Activated CD4-positive, alpha-beta T cell treated with anti-CD3 and anti-CD28 coated beads, Interleukin-2, amount 50 U/mL, for 16 hours (primary cell): Measurements from ENCODE around the gene CHRM1.

Source experiments
- DNase-seq: peaks from one replicate; pipeline ENCODE4 v3.0.0-alpha.2; 2020

Gene CHRM1

DNA sequence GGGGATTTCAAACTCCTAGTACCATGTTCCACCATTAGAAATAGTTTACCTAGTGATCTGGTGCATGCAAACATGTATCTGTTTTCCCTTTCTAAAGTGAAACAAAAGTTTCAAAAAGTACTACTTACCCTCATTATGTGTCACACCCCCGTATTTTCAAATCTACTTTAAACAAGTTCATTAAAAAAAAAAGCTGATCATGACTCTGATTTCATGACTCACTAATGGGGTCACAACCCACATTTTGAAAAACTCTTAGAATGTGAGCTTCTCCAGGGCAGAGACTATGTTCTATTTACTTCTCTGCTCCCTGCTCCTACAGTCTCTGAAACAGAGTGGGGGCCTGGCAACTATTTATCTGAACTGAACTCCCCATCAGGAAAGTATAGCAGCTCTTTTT is 18.2 kb downstream of the CHRM1 start:
- no peak for DNase-seq

DNA sequence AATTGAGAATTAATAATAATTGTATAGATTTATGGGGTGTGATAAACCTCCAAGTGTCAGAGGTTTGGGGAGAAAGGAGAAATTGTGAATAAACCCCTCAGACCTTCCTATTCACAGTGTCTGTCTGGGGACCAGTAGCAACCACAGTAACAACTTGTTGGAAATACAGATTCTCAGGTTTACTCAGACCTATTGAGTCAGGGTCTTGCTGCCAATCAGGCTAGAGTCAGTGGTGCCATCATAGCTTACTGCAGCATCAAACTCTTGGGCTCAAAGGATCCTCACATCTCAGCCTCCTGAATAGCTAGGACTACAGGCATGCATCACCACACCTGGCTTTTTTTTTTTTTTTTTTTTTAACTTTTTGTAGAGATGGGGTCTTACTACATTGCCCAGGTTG is 23.1 kb downstream of the CHRM1 start:
- DNase-seq = no peak

DNA sequence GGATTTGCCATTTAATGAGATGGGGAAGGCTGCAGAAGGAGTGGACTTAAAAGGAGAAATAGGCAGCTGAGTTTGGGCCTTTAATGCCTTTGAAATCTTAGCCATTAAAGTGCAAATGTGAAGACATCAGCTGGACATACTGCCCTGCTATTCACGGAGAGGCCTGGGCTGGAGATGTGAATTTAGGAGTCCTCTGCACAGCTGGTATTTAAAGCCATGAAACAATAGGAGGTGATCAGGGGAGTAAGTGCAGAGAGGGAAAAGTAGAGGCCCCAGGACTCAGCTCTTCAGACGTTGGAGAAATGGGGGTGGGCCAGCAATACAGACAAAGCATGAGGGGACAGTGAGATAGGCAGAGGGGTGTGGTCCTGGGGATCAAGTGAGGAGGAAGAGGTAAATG is 23.9 kb downstream of the CHRM1 start:
- DNase-seq = no peak

DNA sequence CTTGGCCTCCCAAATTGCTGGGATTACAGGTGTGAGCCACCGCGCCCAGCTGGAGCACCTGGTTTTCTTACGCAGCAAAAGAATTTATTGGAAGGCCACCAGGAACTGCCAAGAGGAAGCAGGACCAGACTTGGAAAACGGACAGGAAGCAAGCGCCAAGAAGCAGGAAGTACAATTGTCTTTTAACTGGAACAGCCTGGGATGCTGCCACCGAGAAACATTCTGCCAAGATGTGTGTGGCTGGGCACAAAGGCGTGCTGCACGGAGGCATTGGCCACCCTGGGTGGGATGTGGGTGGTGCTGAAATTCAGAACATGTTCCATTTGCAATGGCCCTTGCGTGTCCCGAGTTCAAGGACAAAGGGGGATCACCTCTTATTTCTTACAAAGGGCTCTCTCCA is 25.1 kb downstream of the CHRM1 start:
- DNase-seq = no peak

DNA sequence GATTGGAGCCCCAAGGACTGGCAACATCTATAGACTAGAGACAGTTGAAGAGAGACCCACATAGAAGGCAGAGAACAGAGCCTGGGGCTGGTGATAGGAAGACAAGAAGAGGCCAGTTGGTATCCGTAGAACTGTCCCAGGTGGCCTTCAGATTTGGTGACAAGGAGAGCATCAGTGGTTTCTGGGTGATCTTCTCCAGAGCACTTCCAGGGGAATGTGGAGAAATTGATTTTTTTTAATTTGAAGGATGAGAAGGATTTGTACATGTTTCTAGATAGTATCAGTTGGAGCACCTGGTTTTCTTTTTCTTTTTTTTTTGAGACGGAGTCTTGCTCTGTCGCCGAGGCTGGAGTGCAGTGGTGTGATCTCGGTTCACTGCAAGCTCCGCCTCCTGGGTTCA is 25.7 kb downstream of the CHRM1 start:
- DNase-seq = no peak

DNA sequence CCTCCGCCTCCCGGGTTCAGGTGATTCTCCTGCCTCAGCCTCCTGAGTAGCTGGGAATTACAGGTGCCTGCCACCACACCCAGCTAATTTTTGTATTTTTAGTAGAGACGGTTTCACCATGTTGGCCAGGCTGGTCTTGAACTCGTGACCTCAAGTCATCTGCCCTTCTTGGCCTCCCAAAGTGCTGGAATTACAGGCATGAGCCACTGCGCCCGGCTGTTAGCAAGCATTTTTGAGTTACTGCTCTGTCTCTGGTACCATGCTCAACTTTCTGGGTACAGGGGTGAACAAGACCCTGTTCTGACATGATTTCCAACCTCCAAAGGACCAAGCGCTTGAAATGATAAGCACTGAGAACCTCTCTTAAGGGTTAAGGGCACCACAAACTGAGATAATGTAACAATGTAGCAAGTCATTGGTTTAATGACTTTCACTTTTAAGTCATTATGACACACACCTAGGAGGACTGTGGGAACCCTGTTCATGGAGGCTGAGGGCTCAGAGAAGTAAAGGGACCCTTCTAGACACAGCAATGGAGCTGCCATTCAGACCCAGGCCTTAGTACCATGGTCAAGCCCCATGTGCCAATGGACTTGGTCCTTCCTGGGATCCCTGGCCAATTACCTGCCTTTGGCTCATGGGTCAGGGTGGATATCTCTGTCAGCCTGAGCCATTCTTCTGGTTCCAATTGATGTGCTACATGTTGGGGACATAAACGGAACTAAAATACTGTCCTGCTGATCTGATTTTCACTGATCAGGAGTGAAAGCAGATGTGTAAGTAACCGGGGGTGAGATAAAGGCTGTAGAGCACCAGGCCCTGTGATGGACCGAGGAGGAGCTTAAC is 28.9 kb downstream of the CHRM1 start:
- DNase-seq = no peak

DNA sequence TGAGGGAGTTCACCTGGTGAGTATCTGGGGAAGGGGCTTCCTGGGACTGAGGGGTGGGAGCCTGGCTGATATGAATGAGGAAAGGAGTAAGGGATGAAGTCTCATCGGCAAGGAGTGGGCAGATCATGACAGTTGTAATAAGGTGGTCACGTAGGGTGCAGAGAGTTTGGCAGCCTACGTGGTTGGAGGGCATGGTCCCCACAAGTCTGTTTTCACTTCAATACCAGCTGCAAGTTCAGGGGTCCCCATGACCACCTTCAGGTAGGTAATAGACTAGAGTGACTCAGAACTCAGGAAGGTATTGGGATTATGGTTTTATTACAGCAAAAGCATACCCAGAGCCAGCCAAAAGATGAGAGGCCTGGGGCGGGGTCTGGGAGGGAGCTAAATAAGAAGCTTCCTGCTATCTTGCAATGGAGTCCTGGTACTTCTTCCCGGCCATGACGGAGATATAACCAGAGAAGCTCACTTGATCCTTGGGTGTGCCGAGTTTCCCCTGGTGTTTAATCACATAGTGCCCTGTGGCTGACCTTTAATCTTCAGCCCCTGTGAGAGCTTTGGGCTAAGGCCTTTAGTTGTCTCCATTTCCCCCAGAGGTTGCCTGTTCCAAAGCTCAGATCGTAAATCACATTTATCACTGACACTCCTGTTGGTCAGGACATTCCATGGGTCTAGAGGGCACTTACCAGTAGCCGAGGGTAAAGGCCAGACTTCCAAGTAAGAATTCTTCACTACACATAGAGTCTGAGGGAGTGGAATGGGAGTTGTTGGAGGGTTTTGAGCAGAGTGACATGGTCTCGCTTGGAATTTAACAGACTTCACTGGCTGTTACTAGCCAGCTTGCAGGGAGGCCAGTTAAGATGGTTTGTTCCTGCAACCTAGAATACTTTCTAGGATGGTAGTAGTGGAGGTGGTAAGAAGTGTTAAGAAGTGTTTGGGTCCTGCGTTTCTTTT is 31.4 kb downstream of the CHRM1 start:
- no peak for DNase-seq

DNA sequence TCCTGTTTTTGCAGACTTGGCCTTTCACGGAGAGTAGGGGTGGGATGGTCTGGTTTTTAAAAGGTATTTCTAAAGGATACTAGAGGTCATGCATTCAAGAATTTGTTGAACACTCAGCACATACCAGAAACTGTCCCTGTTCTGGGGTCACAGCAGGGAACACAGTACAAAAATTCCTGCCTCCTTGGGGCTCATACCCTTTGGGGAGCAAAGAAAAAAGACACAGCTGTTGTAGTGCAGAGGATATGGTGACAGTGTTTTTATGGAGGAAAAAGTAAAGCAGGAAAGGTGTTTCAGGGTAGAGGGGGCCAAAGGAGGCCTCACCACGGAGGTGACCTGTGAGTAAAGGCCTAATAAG is 32.1 kb downstream of the CHRM1 start:
- DNase-seq = no peak

DNA sequence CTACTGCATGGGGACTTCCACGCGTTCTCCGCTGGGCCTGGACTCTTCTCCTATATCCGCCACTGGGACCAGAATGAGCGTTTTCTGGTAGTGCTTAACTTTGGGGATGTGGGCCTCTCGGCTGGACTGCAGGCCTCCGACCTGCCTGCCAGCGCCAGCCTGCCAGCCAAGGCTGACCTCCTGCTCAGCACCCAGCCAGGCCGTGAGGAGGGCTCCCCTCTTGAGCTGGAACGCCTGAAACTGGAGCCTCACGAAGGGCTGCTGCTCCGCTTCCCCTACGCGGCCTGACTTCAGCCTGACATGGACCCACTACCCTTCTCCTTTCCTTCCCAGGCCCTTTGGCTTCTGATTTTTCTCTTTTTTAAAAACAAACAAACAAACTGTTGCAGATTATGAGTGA is 32.8 kb downstream of the CHRM1 start:
- no peak for DNase-seq

DNA sequence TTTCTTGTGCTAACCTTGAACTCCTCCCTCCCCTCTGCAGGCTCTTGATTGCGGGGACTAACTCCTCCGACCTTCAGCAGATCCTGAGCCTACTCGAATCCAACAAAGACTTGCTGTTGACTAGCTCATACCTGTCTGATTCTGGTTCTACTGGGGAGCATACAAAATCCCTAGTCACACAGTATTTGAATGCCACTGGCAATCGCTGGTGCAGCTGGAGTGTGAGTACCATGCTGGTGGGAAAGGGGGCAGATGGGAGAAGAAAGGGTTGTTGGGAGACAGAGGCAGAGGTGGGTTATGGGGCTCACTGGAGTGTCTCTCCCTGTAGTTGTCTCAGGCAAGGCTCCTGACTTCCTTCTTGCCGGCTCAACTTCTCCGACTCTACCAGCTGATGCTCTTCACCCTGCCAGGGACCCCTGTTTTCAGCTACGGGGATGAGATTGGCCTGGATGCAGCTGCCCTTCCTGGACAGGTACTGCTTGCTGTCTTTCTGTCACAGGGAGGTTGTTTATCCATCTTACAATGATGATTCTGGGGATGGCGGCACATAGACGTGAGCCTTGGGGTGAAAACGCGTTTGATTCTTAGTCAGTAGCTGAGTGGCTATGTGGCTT is 35.9 kb downstream of the CHRM1 start:
- DNase-seq = no peak

DNA sequence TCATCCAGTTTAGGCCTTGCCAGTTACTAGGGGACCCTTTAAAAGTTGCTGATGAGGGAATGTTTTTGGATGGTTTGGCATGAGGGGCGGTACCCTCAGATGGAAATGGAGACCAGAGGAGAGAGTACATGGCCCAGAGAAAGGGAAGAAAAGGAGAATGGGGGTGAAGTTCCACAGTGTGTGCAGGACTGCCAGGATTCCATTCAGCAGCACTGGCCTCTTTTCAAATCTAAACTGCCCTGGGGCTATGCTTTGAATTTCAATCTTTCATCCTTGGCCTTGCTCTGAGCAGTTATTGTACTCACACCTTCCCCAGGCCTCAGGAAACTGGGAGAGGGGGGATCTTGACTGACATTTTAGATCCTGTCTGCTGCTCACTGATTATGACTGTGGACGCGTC is 37.5 kb downstream of the CHRM1 start:
- DNase-seq = no peak

DNA sequence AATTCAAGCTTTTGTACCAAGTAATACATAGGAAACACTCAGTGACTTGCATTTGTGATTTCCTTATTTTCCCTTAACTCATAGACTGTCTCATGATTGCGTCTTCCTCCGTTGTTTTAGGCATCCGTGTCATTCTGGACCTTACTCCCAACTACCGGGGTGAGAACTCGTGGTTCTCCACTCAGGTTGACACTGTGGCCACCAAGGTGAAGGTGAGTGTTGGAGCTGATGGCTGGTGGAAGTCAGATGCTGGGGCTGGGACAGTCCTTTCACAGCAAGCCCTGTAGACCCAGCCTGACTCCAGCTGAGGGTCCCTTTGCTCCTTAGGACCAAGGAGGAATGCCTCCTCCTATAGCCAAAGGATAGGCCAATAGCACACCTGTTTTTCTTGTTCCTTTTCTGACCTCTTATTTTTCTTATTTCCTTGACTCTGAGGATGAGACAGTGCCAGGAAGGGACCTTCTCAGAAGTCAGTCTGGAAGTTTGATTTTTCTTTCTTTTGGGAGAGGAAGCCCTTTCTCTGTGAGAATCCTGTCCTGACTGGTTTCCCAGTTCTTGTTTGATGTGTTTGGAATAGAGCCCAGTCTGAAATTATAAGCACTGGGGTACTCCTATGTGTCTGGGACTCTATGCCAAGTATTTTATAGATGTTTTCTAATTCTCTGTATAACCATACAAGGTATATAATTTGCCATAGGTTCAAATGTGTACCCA is 38.2 kb downstream of the CHRM1 start:
- DNase-seq = no peak

DNA sequence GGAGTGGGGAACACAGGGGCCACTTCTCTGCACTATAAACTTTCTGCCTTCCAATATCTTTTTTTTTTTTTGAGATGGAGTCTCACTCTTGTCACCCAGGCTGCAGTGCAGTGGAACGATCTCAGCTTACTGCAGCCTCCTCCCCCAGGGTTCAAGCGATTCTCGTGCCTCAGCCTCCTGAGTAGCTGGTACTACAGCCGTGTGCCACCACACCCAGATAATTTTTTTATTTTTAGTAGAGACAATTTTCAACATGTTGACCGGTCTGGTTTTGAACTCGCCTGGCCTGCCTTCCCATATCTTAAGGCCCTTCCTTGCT is 38.8 kb downstream of the CHRM1 start:
- no peak for DNase-seq

DNA sequence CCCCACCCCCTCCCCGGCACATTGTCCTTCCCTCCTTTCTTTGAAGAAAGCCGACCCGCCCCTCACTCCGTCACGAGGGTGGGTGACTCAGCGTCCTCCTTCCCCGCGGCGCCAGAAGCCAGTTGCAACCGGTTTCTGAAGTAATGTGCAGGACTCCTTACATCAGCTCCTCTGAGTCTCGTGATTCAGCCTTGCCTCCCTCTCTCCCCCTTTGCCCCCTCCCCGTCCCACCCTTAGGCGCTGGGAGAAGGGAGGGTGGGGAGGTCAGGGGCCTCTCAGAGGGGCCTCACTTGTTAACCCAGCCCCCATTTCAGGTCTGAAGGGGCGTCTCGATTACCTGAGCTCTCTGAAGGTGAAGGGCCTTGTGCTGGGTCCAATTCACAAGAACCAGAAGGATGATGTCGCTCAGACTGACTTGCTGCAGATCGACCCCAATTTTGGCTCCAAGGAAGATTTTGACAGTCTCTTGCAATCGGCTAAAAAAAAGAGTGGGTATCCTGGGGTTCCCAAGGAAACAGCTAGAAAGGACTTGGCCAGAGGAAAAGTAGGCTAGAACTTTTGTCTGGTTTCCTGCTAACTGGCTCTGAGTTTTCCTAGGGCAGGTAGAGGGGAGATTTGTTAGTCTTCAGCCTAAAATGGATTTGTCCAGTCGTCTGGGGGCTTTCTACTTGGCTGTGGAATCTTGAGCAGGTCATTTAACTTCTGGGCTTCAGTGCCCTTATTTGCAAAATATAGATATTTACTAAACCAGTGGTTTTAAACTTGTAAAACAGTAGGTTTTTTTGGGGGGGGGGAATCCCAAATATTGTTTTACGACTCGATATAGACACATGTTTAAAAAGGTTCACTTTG is 39.4 kb downstream of the CHRM1 start:
- peak; percentile 97 for DNase-seq

DNA sequence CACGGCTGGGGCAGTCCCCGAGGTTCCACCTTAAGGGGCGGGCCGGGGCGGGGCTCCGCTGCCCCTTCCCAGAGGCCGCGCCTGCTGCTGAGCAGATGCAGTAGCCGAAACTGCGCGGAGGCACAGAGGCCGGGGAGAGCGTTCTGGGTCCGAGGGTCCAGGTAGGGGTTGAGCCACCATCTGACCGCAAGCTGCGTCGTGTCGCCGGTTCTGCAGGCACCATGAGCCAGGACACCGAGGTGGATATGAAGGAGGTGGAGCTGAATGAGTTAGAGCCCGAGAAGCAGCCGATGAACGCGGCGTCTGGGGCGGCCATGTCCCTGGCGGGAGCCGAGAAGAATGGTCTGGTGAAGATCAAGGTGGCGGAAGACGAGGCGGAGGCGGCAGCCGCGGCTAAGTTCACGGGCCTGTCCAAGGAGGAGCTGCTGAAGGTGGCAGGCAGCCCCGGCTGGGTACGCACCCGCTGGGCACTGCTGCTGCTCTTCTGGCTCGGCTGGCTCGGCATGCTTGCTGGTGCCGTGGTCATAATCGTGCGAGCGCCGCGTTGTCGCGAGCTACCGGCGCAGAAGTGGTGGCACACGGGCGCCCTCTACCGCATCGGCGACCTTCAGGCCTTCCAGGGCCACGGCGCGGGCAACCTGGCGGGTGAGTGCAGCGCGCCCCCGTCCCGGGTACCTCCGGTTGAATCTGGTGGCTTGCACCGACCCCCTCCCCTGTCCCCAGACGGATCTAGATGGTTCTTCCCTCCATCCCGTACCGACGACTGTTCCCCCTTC is 40.2 kb downstream of the CHRM1 start, which contains the start of gene SLC3A2:
Gene SLC3A2, plus strand, starts transcription at position 94 of the 776 bp plus-strand sequence. Its CDS starts 128 bp downstream, at position 222.
- peak; percentile 93 for DNase-seq

DNA sequence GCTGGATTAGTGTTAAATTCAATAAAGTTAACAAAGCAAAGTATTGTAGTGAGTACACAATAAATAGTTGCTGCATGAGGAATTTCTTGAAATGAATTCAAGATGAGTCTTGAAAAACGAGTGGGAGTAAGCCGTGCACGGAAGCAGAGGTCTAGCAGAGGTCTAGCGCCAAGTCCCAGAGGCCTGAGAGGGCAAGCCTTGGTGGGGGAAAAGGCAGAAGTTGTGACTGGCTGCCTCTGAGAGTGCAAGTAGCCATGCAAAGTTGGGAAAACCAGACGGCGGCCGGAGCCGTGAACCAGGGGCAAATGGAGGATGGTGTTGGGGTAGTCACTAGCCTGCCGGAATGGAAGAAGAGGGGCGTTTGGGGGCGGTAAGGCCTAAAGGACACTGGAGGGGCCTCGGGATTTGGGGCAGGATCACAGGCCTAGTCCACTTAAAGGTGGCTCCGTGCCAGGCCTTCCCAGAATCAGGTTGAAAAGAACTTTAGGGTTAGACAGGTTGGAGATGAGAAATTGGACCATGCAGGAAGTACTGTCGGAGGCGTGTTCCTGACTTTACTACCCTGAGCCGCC is 40.8 kb downstream of the CHRM1 start:
- no peak for DNase-seq

DNA sequence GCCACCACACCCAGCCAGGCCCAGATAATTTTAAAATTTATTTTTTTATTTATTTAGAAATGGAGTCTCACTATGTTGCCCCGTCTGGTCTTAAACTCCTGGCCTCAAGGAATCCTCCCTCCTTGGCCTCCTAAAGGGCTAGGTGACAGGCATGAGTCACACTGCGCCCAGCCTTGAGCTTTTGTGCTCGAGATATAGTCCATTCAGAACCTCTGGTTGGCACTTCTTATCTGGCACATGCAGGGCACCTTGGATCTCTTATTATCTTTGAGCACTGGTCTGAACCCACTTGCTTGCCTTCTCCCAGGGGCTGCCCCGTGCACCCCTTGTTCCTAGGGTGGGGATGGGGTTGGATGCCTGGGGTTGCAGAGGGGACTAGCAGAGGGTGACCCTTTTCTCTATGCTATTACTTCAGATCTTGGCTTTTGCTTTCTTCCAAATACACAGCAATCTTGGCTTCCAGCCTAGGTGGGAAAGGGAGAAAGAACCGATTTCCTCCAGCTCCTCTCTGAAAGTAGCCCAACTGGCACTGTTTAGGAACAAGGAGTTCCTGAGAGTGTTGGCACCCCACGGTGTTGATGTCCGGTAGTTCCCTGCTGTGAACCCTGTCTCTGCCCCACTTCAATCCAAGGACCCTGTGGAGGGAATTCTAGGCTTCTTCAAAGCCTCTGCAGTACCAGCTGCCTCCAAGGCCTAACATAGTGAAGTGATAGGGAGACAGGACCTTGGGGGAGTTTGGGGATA is 41.8 kb downstream of the CHRM1 start:
- no peak for DNase-seq

DNA sequence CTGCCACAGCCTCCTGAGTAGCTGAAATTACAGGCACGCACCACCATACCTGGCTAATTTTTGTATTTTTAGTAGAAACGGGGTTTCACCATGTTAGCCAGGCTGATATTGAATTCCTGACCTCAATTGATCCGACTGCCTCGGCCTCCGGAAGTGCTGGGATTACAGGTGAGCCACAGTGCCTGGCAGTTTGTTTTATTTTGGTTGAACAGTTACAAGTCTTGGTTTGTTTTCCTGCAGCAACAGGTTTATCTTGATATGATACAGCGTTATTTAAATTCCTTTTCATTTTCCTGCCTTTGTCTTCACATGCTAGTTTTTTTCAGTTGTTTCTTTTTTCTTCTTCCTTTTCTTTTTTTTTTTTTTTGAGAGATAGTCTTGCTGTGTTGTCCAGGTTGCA is 44.5 kb downstream of the CHRM1 start:
- no peak for DNase-seq

DNA sequence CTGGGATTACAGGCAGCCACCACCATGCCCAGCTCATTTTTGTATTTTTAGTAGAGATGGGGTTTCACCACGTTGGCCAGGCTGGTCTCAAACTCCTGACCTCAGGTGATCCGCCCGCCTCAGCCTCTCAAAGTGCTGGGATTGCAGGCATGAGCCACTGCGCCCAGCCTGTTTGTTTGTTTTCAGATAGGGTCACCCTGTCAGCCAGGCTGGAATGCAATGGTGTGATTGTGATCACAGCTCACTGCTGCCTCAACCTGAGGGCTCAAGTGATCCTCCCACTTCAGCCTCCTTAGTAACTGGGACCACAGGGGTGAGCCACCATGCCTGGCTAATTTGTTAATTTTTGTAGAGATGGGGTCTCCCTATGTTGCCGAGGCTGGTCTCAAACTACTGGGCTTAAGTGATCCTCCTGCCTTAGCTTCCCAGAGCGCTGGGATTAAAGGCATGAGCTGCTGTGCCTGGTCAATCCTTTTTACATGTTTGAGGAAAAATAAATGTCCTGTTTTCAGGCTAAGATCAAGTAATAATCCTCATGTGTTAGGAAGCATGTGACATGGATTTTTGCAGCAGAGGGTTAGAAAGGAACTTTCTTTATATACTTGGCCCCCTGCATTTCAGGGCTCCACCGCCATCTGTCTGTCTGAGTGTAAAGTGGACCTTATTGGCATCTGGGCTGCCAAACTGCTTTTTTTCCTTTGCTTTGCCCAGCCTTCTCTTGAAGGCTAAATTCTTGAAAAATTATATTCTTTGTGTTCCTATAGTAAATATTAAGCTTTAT is 45.3 kb downstream of the CHRM1 start:
- DNase-seq = no peak
